Lower leg skin (tissue), 3 donors: ENCODE results near the gene CCND1.

ENCODE experiments used
- POLR2A ChIP-seq, 2 donors: fragments of 450-650 bp; IDR thresholded peaks; one replicate each; pipeline ENCODE4 v1.6.1; 2016 to 2017; ENCODE audit warnings: antibody characterized with exemption in 2 of 2, mild to moderate bottlenecking in 1 of 2, moderate library complexity in 1 of 2
- TF ChIP-seq, protein P1 (sequence below), 3 donors: fragments of 450-650 bp; IDR thresholded peaks; one replicate each; pipeline ENCODE4 v1.5.1; 2016; ENCODE audit warnings: antibody characterized with exemption in 3 of 3, mild to moderate bottlenecking in 3 of 3, moderate library complexity in 2 of 3

DNA sequence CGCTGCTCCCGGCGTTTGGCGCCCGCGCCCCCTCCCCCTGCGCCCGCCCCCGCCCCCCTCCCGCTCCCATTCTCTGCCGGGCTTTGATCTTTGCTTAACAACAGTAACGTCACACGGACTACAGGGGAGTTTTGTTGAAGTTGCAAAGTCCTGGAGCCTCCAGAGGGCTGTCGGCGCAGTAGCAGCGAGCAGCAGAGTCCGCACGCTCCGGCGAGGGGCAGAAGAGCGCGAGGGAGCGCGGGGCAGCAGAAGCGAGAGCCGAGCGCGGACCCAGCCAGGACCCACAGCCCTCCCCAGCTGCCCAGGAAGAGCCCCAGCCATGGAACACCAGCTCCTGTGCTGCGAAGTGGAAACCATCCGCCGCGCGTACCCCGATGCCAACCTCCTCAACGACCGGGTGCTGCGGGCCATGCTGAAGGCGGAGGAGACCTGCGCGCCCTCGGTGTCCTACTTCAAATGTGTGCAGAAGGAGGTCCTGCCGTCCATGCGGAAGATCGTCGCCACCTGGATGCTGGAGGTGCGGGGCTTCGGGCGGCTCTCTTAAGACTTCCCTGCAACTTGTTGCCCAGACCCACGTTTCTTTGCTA lies at the start of gene CCND1:
- TF ChIP-seq, protein P1, sequence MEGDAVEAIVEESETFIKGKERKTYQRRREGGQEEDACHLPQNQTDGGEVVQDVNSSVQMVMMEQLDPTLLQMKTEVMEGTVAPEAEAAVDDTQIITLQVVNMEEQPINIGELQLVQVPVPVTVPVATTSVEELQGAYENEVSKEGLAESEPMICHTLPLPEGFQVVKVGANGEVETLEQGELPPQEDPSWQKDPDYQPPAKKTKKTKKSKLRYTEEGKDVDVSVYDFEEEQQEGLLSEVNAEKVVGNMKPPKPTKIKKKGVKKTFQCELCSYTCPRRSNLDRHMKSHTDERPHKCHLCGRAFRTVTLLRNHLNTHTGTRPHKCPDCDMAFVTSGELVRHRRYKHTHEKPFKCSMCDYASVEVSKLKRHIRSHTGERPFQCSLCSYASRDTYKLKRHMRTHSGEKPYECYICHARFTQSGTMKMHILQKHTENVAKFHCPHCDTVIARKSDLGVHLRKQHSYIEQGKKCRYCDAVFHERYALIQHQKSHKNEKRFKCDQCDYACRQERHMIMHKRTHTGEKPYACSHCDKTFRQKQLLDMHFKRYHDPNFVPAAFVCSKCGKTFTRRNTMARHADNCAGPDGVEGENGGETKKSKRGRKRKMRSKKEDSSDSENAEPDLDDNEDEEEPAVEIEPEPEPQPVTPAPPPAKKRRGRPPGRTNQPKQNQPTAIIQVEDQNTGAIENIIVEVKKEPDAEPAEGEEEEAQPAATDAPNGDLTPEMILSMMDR (IDR thresholded peaks at IDR 0.05) = no peak
- no peak for TF ChIP-seq POLR2A (IDR thresholded peaks at IDR 0.05)
